SW480 (cell line): Measurements from ENCODE around the gene CRACDL.

Experiments used
- DNase-seq: peaks from one replicate; pipeline ENCODE4 v3.0.0-alpha.2; 2016; ENCODE audit warnings: low spot score

The CRACDL gene

GRCh38 chr2:98935777-98936352 lies at the start of gene CRACDL:
TSS of gene CRACDL (minus strand) at chr2:98936225. CDS start at chr2:98846800, 89,425 bp downstream.
- DNase-seq, result peak; percentile 32

DNA sequence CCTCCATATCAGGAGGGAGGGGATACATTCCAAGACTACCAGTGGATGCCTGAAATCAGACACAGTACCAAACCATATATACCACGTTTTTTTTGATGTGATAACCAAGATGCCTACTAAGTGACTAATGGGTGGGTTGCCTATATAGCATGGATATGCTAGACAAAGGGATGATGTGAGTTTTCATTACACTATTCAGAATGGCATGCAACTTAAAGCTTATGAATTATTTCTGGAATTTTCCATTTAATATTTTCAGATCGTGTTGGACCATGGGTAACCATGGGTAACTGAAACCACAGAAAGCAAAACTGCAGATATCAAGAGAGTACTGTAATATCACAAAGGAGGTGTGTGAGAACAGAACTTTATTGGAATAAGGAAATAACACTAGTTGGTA lies 39.6 kb upstream of the CRACDL start:
- DNase-seq, result no peak

DNA sequence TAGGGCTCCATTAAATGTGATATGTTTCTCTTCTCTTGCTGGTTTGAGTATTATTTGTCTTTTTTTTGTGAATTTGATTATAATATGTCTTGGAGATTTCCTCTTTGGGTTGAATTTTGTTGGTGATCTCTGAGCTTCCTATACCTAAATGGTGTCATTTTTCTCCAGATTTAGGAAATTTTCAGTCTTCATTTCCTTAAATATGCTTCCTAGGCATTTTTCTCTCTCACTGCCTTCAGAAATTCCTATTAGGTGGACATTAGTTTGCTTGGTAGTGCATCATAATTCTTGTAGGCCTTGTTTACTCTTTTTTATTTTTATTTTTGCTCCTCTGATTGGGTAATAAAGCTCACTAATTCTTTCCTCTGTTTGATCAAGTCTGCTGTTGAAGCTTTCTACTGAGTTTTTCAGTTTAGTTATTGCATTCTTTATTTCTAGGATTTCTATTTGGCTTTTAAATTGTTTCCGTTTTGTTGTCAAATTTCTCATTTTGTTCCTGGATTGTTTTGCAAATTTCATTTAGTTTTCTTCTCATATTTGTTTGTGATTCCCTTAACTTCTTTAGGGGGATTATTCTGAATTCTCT lies 36.6 kb upstream of the CRACDL start:
- no peak for DNase-seq

DNA sequence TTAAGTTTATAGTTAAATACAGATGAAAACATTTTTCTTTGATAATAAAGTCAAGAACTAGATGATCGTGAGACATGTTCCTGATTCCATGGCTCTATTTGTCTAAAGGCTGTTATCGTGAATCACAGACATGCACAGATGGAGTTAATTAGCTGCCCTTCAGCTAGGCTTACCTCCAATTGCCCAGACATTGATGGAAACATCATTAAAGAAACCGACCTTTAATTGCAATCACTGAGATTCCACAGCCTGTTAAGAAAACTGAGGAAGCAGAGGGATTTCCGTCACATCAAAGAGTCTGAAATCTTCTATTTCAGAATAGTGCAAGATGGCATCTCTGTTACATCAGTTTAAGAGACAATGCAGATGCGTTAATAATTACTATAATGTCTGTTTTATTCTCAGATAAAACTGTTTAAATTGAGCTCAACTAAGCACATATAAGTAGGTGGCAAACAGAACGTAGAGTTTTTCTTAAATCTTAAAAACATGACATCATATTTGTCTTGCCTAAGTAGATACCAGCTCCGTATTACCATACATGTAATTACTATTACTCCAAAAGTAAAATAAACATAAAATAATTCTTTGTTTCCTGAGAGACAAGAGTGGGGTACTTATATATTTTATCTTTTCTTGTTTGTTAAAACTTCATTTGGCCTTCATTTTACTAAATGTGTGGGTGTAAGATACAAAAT lies 23.9 kb upstream of the CRACDL start:
- no peak for DNase-seq

DNA sequence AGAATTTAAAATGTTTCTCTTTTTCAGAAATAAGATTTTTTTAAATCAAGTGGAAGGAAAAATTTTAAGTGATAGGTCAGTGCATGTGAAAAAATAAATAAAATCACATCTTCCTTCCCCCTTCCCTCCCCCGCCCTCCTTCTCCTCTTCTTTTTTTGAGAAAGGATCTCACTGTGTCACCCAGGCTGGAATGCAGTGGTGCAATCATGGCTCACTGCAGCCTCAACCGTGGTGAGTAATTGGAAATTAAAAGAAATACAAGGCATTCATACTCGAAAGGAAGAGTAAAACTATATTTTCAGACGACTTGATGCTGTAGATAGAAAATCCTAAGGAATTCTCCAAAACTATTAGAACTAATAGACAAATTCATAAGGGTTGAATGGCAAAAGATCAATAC lies 16.9 kb upstream of the CRACDL start:
- no peak for DNase-seq

DNA sequence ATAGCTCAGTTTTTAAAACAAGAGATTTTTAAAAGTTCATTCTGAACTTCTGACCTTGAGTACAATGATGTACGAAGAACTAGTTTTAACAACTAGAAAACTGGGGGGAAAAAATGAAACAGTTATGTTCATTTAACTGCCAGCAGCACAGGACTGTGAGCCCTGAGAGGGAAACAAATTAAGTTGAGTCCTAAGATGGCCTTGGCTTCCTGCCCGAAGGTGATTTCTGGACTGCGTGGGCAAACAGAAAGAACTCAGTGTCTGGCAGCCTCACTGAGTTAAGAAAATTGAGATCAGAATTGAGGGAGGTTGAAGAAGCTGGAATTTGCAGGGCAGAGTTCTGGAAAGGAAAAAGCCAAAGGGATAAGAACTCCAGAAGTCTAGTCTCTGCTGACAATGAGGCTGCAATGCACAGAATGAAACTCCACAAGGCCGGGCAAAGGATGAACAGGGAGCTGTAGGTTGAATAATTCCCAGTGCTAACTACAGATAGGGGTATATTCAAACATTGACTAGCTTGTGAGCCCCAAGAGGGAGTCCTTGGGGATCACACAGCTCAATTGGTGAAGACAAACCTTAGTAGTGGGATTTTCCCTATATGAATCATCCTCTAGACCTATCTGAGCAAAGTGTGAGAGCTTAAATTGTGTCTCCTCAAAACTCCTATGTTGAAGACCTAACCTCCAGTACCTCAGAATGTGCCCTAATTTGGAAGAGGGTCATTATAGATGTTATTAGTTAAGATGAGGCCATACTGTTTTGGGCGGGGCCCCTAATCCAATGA lies 13.1 kb upstream of the CRACDL start:
- no peak for DNase-seq

DNA sequence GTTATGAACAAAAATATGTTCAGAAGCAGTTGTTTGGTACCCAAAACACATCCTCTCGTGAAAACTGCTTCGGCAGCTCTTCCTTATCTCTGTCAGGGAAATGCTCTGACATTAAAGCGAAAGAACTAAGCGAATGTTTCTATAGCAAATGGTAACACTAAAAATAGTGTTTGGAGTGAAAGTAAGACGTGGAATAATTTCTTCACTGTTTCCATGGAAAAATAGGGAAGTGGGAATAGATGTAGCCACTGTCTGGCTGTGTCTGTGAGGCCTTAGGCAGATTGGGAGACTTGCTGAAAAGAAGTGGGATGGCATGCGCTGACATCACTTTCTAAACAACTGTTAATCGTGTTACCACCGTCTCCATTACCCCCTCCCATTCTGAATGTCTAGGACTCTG lies 11.5 kb upstream of the CRACDL start:
- no peak for DNase-seq

- no peak for DNase-seq
Measured at GRCh38 chr2:98946855-98947254, 10.8 kb upstream of the CRACDL start.

- DNase-seq, result no peak
Measured at GRCh38 chr2:98944775-98945174, 8.8 kb upstream of the CRACDL start.

DNA sequence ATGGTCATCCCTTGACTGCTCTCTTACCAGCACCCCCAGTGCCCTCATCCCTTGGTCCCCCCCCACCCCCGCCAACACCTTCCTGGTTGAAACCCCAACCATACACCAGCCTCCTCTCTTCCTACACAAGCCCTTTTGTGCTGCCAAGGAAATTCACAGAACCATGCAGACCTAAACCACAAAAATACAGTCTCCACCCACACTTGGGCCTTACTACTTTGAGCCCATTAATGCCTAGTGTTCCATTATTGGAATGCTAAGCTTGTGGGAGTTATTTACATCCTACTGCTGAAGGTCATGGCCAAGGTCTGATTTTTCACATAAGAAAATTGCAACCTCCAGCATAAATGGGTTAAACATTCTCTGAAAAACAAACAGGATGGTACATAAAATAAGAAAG lies 4.1 kb upstream of the CRACDL start:
- no peak for DNase-seq

DNA sequence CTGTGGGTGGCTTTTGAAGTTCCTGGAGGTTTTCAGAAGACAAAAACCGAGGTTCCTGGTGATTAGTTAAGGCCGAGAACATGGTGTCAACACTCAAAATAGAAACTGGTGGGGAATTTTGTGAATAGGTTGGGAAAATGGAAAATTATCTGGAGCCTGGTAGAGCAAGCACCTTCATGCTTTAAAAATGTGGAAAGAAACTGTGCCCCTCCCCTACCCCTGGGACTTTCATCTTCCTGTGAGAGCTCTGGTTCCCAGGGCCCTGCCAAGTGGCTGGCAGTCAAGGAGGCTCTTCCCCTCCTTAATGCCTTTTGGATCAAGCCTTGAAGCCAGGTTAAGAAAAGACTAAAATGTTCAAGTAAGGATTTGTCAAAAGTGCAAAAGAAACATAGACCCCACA lies 1.9 kb upstream of the CRACDL start:
- no peak for DNase-seq

DNA sequence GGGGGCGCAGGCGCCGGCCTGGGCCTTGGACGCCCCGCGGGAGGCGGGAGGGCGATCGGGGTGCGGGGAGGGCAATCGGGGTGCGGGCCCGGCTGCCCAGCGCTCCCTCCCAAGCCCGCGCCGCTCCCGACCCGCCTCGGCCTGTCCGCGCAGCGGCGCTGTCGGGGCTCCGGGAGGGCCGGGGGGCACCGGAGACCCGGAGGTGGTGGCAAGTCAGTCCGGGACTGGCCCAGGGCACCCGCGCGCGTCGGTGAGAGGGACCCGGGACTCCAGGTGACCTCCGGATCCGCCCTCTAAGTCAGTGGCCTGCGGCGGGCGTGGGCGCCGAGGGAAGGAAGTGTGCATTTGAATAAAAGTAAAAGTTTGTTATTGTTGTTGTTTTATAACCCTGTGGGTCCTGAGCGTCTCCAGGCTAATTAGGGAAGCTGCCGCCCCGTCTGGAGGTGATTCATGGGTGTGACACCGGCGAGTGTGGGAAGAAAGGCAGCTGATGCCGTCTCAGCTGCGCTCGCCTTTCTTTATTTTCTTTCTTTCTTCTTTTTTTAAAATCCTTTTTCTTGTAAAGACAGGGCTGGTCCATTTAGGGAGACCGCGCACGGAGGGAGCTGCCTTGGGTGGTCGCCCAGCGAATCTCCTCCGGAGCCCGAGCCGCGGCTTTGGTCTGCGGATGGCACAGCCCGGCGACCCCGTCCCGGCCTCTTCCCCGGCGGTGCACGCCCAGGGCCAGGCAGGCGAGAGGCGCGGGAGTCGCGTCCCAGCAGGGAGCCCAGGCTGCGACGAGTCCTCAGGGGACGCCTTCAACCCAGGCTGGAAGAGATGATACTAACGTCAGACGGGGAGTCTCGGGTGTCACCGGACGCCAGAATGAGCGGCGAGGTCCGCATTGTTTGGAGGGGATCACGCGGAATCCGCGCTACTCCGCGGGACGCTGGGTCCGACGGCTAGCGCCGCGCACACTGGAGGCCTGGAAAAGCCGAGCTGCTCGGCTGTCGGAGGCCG lies 627 bp upstream of the CRACDL start:
- DNase-seq, result peak; percentile 32

DNA sequence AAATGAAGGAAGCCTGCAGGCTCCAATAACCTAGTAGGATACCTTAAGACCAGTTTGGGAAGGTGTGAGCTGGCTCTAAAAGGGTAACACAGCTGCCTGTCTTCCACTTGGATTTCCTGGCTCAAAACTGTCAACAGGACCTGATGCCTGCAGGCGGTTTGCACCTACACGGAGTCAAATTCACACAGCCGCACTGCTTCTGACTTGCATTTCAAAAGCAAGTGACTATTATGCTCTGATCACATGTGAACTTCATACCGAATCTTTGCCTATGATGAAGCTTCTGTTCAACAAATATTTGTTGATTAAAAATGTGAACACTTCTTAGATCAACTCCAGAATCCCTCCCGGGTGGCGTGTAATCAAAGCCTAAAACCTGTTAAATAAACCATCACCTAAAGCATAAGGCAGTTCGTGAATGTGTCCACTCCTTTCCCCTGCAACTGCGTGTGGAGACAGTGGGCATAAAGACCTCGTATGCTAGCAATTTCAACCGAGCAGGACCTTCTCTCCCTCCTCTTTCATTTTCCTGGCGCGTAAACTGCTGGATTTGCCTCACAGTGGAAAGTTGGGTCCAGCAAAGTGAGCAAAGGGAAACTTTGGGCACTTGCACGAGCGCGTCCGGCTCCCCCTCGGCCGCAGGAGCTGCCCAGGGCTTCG lies 784 bp downstream of the CRACDL start:
- DNase-seq, result no peak

- no peak for DNase-seq
Measured at GRCh38 chr2:98932778-98933343, 3.2 kb downstream of the CRACDL start.

DNA sequence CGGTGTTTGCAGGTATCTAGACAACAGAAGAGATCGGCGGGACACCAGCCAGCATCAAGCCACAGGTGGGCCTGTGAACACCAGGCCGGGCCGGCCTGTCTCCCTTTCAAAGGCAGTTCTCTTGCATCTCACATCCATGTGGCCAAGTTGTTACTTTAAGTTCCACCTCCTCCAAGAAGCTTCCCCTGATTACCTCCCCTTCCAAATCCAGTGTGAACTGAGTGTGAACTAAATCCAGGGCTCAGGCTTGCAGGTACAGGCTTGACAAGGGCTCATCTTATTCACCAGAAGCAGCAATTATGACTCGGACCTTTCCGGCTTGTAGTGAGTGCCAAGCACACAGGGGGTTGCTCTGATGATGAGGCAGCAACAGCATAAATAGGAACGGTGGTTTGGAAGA lies 3.9 kb downstream of the CRACDL start:
- no peak for DNase-seq

DNA sequence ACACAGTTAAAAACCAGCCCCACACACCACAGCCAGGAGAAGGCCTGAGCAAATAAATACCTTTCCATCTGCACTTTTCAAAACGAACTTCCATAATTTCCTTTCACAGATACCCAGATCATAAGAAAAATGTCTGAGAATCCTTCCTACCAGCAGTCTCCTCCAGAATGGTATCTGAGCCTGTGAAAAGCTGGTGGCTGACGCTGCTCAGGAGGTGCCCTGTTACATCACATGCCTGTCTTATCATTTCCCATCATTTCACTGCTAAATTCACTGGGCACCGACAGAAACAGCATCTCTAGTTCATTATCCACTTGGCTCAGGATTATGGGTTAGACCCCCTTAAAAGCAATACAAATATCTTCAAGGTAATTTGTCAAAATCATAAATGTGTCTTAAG lies 4.4 kb downstream of the CRACDL start:
- DNase-seq, result no peak

DNA sequence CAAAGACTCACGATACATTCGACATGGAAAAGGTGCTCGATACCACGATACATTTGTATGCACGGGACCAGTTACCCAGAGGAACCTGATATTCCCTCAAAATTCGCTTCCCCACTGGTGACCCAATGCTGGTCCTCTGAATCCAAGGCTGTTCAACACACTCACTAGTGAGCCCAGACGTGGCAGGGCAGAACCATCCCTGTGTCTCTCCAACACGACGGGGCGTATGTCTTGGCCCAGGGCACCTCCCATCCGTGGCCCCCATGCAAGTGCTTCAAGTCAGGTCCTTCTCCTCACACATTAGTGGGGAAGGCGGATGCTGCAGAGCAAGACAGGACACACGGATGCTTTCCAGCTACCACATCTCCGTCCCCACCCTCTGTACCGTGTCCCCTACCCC lies 6.1 kb downstream of the CRACDL start:
- no peak for DNase-seq

DNA sequence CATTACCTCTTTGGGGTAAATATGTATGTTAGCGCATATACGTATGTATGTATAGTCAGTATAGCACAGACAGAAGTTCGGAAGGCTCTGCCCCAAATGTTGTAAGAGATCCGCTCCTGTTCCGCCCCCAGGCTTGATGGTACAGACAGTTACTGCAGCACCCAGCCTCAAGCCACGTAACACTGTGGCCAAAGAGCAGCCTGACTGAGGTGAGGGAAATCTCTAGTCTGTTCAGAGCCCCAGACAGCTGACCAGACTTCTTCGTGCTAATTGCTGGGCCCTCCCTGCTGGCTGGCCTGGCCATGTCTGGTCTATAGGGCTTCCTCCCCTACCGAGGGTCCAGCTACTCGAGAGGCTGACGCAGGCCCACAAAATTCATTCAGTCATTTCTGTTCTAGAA lies 7.8 kb downstream of the CRACDL start:
- no peak for DNase-seq

- no peak for DNase-seq
Measured at GRCh38 chr2:98927027-98927426, 9.0 kb downstream of the CRACDL start.

GRCh38 chr2:98926601-98927000 lies 9.4 kb downstream of the CRACDL start:
- no peak for DNase-seq

GRCh38 chr2:98924910-98925309 lies 11.1 kb downstream of the CRACDL start:
- no peak for DNase-seq
